ENCODE results near the gene BAIAP2L1.

Gene BAIAP2L1

DNA sequence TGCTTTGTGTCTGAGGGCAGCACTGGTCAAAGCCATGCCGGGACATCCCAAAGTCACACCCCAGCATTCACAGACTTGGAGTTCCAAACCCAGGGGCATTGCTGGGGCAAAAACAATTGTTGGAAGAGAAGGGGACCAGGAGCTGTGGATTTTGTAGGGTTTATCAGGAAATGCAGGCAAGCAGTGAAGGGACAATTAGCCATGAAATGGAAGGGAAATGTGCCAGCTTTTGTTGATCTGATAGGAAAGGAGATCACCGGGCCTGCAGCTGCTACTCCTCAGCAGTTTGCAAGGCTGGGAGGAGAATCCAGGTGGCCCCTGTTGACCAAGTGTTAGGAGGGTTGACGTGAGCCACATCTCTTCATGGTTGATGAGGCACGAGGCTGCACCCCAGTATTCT, 122.0 kb downstream of the BAIAP2L1 start:
- DNase-seq (ENCODE audit: low read depth), result no peak

DNA sequence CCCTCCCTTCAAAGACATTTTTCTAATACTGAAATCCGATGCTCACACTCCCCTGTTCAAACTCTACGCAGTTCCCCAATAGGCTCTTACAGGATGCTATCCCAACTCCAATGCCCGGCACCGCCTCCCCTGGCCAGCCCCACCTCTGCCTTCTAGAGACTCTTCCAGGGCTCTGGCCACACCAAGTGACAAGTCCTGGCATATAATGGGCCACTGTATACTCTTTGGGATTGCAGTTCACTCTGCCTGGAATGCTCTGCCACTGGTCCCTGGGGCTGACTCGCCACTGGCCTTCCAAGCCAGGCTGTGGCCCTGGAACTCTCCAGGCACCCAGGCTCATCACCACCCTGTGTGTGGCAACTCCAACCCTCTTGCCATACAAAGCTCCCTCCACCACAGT, 122.5 kb downstream of the BAIAP2L1 start:
- no peak for DNase-seq (ENCODE audit: low read depth)

- no peak for DNase-seq (ENCODE audit: low read depth)
These were observed 124.6 kb downstream of the BAIAP2L1 start for GRCh38 chr7:98276241-98276761.

DNA sequence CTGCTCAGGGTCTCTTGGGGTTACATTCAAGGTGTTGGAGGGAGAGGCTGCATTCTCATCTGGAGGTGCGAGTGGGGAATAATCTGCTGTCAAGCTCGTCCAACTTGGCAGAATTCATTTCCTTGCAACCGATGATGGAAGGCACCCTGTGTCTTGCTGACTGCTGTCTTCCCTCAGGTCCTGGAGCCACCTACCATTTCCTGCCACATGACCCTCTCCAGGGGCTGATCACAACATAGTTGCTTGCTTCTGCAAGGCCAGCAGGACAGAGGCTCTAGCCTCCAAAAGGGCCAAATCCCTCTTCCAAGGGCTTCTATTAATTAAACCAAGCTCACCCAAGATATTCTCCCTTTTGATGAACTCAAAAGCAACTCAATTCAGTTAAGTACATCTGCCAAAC, 133.6 kb downstream of the BAIAP2L1 start:
- no peak for DNase-seq (ENCODE audit: low read depth)

DNA sequence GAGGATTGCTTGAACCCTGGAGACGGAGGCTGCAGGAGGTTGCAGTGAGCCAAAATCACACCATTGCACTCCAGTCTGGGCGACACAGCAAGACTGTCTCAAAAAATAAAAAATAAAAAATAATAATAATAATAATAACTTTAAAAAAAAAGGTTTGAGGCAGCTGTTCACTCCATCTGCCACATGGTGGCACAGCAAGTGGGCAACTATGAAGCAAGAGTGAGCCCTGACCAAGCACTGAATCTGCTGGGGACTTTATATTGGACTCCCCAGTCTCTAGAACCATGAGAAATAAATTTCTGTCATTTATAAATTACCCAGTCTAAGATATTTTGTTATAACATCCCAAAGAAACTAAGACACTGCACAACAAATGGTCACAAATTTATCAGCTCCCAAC, 134.1 kb downstream of the BAIAP2L1 start:
- DNase-seq (ENCODE audit: low read depth), result no peak

- DNase-seq (ENCODE audit: low read depth), result no peak
These were observed 135.0 kb downstream of the BAIAP2L1 start for GRCh38 chr7:98265841-98266271.

GRCh38 chr7:98257701-98258100, 143.2 kb downstream of the BAIAP2L1 start:
- DNase-seq (ENCODE audit: low read depth), result no peak

- no peak for DNase-seq (ENCODE audit: low read depth)
These were observed 144.5 kb downstream of the BAIAP2L1 start for GRCh38 chr7:98256431-98256830.

DNA sequence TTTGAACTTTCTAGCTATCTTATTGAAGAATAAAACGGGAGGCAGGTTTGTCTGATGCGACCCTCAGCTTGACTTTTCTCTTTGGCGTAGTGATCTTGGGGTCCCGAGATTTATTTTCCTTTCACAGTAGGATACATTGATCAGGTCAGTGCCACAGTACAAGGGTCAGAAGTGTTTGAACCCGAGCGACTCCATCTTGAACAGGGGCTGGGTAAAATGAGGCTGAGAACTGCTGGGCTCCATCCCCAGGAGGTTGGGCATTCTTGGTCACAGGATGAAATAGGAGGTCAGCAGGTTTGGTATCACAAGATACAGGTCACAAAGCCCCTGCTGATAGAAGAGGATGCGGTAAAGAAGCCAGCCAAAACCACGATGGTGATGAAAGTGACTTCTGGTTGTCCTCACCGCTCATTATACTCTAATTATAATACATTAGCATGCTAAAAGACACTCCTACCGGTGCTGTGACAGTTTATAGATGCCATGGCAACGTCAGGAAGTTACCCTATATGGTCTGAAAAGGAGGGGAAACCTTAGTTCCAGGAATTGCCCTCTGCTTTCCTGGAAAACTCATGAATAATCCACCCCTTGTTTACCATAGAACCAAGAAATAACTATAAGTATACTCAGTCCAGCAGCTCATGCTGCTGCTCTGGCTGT, 145.8 kb downstream of the BAIAP2L1 start:
- DNase-seq (ENCODE audit: low read depth), result no peak

- no peak for DNase-seq (ENCODE audit: low read depth)
These were observed 146.4 kb downstream of the BAIAP2L1 start for GRCh38 chr7:98254516-98254915.

GRCh38 chr7:98252425-98253054, 148.3 kb downstream of the BAIAP2L1 start:
- no peak for DNase-seq (ENCODE audit: low read depth)

- DNase-seq (ENCODE audit: low read depth), result peak; percentile 74
These were observed 149.1 kb downstream of the BAIAP2L1 start, which contains the start of gene TECPR1 for GRCh38 chr7:98251601-98252424. Gene TECPR1, minus strand, starts transcription at chr7:98252232. Its CDS starts 6,086 bp downstream, at chr7:98246146.

DNA sequence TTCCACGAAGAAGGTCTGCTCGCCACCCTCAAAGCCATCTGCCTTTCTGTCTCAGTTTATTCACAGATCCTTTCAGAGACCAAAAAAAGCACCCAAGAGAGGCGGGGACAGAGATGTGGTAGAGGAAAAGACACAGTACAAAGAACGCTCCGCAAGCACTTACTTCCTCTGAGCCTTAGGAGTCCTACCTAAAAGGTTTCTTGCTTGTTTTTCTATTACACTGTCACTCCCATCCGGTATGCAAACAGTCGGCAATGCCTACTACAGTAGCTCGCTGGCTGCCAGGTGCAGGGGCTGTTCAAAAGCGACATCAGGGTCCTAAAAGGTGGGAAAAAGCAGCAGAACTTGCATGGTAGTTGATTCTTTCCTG, 149.7 kb downstream of the BAIAP2L1 start:
- DNase-seq (ENCODE audit: low read depth), result no peak

DNA sequence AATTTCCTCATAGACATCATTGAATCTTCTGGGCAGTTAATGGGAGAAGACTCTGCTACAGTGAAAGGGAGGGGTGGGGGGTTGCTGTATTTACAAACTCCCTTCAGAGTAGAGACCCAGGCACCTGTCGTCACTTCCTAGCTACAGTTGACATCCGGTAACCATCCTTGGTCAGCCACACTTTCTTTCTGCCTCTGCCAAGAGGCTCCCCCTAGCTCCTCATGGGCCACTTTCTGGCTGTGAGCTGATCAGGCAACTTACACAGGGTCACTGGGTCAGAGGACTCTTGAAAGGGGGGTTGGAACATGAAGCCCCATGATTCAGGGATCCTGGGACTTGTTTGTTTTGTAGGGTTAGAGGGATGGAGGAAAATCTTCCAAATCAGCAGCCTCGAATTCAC, 150.1 kb downstream of the BAIAP2L1 start:
- no peak for DNase-seq (ENCODE audit: low read depth)

GRCh38 chr7:98249106-98249505, 151.8 kb downstream of the BAIAP2L1 start:
- DNase-seq (ENCODE audit: low read depth), result no peak

DNA sequence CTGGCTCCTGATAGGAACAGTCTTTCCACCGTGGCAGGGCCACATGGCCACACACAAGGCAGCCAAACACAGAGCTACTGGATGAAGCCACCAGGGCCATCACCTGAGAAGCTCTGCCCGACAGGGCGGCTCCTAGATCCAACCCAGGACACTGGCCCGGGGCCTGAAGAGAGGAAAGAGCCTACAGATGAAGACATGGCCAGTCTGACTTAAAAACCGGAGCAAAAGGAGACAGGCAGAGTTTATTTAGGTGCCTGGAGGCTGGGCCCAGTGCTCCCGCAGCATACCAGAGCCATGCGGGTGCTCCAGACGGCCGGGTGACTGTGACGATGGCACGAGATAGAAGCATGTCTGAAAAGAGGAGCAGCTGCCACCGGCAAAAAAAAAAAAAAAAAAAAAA, 152.7 kb downstream of the BAIAP2L1 start:
- no peak for DNase-seq (ENCODE audit: low read depth)

GRCh38 chr7:98244871-98245270, 156.0 kb downstream of the BAIAP2L1 start:
- no peak for DNase-seq (ENCODE audit: low read depth)

DNA sequence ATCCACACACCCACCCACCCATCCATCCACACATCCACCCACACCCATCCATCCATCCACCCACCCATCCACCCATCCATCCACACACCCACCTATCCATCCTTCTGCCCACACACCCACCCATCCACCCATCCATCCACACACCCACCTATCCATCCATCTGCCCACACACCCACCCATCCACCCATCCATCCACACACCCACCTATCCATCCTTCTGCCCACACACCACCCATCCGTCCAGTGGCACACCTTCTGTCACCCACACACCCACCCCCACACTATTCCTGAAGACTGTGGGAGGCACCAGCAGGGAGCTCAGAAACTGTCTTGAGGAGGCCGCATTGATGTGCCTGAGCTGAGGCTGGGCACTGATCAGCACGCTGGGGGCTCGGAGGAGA, 158.0 kb downstream of the BAIAP2L1 start:
- no peak for DNase-seq (ENCODE audit: low read depth)

DNA sequence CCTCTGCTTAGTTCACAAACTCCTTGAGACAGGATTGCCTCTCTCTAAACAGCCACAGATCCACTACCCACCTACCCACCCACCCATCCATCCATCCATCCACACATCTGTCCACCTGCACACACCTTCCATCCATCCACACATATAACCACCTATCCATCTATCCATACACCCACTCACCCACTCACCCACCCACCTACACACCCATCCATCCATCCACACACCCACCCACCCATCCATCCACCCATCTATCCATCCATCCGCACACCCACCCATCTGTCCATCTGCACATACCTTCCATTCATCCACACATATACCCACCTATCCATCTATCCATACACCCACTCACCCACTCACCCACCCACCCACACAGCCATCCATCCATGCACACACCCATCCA, 158.5 kb downstream of the BAIAP2L1 start:
- DNase-seq (ENCODE audit: low read depth), result no peak

GRCh38 chr7:98241674-98242241, 159.1 kb downstream of the BAIAP2L1 start:
- DNase-seq (ENCODE audit: low read depth), result no peak
